Iris pigment epithelial cell (primary cell): ENCODE data around the gene ADPRS.

Experiments
- DNase-seq: peaks from one replicate; pipeline ENCODE4 v3.0.0-alpha.2; 2011; ENCODE audit warnings: low read depth

The ADPRS gene

GRCh38 chr1:36108314-36108713 lies 19.6 kb downstream of the ADPRS start:
- DNase-seq = peak; percentile 83

DNA sequence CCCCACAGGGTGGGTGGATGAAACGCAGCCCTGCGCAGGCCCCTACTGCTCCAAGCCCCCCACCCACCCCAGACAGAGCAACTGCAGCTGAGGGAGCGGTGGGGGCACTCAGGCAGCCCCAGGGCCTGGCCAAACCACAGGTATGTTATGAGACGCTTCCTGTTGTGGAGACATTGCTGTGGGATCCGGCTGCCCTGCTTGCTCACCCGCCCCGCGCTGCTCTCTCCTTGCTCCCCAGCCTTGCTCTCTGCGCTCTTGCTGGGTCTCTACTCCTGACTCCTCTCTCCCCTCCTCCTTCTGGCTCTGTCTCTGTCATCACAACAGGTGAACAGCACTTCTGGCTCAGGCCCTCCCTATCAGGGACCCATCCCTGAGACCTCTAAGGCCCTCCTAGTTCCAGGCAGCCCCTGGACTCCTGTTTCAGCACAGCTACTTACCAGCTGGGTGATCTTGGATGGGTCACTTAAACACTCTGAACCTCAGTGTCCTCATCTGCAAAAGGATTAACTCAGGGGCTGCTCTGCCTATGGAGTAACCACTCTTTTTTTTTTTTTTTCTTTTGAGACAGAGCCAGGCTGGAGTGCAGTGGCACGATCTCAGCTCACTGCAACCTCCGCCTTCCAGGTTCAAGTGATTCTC lies 20.5 kb downstream of the ADPRS start:
- peak; percentile 95 for DNase-seq

DNA sequence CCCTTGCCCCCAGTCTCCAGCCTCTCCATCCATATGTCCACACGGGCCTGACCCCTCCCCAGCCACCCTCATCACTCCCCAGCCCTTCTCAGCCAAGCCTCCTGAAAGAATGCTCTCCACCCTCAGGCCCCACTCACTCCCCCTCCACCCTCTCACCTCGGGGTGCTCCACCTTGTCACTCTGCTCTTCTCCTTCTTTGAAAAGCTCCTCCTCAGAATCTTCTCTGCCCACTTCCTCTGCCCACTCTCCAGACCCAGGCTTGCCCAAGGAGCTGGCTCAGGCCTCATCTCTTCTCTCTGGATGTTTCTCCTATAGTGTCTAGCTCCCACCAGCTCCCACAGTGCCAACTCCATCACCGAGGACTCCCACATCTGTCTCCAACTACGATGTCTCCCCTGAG lies 22.5 kb downstream of the ADPRS start:
- no peak for DNase-seq

DNA sequence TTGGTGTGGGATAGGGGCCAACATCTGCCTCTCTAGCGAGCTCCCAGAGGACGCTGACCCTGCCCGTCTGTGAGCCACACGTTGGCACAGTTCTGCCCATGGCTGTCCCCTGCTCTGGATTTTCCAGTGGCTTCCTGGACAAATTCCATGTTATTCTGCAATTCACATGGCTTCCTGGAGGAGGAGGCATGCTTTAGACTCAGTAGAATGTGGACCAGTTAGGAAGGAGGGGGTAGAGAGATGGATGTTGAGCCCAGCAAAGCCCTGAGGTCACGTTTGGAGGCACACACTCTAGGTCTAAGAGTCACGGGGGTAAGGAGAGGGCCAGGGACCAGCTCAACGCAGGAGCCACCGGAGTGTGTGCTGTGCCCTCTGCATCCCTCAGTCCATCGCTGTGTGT lies 24.1 kb downstream of the ADPRS start:
- DNase-seq = no peak

GRCh38 chr1:36114371-36114770 lies 25.7 kb downstream of the ADPRS start:
- DNase-seq = no peak

DNA sequence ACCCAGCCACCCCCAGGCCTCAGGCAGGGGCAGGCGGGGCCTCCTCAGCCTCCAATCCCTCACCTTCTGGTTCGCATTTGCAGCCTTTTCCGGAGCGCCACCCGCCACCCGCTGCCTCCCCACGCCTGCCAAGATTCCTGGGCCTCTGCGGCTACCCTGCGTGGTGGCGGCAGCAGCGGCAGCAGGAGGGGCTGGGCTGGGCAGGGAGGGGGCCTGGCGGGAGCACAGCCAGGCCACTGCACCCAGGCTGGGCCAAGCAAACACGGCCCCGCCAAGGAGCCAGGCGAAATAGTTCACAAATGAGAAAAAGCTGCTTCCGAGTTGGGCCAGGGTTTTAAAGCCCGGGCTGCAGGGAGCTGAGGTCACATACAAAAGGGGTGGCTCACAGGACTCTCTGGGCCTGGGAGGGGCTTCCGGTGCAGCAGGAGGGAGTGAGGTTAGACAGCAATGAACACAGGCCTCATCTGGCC lies 26.5 kb downstream of the ADPRS start:
- DNase-seq = peak; percentile 72

DNA sequence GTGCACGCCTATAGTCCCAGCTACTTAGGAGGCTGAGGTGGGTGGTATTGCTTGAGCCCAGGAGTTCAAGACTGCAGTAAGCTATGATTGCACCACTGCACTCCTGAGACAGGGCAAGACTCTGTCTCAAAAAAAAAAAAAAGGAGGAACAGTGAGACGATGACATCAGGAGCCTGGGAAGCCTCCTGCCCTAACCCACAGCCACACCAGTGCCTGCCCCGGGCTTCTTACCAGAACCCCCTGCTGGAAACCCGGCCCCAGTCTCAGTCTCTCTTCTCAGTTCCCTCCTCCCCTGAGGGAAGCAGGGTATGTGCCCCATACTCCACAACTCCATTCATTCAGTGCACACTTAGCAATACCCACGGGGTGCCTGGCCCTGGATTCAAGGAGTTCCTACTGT lies 27.2 kb downstream of the ADPRS start:
- DNase-seq = peak; percentile 68

DNA sequence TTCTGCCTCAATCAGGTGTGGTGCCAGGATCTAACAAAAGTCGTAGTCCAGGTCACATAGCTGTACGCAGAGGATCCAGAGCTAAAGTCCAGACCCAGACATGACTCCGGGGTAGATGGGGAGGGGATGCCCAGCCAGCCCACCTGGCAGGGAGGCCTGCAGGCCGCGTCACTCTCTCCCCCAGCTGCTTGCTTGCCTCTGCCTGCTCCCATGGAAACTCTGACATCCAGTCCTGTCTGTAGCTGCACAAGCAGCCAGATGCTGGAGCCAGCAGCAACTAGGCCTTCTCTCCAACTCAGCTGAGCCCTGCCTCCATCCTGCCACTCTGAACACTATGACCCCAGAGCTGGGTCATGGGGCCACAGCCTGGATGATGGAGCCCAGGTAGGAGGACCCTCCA lies 28.2 kb downstream of the ADPRS start:
- no peak for DNase-seq

GRCh38 chr1:36118447-36119204 lies 29.9 kb downstream of the ADPRS start:
- no peak for DNase-seq

GRCh38 chr1:36119456-36119855 lies 30.8 kb downstream of the ADPRS start:
- DNase-seq = no peak

DNA sequence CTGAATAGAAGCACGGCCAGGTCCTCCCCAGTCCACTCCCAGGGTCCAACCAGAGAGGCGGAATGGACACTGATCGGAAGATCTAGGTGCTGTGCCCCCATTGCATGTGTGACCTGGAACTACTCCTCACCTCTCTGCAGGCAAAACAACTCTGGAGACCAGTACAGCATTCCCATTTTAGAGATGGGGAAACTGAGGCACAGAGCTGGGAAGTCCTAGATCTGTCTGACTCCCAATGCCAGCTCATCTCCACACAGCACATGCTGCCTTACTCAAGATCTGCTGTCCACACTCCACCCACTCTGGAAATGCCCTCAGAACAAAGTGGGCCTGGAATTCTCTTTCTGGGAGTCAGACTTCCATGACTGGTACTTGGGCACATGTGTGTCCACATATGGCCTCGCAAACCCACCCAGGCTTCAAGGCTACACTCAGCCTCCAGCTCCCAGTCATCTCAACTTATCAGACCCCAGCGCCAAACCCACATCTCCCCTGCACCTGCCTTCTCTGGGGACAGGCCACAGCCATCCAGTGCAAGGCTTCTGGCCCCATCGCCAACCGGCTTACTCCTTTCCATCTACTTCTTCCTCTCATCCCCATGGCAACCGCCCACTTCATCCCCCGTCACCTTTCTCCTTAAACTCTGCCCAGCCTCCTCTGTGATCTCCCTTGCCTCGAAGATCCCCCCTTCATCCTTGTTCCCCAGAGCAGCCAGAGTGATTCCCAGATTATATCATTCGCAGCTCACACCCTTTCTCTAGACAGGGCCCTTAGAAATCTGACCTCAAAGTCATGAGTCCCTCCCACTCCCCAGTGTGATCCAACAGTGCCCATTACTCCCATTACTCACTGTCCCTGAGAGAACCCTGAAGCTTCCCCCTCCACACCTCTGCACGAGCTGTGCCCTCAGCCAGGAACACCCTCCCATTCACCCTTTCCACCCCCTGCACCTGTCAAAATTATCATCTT lies 33.7 kb downstream of the ADPRS start:
- DNase-seq = no peak

DNA sequence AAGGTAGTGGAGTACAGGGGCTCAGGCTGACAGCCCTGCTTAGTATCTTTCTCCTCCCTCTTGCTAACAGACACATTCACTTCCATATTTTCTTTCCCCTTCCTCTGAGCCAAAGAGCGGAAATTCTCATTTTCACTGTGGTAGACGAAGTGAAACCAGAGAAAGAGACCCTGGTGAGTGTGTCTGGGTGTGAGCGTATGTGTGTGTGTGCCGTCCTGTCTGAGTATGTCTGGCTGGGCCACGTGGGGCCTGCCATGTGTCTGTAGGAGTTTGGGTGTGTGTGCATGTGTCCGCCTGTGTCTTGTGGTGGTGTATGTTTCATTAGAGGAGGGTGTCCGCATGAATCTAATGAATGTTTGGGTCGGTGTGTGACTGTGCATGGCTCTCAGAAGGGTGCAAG lies 34.7 kb downstream of the ADPRS start:
- peak; percentile 51 for DNase-seq

GRCh38 chr1:36124404-36125128 lies 35.9 kb downstream of the ADPRS start:
- no peak for DNase-seq

GRCh38 chr1:36125129-36125991 lies 36.7 kb downstream of the ADPRS start, which contains the start of gene COL8A2:
COL8A2 (minus strand) TSS chr1:36125222; CDS start chr1:36100242, 24,980 bp downstream.
- no peak for DNase-seq

- DNase-seq = no peak
Measured at GRCh38 chr1:36126005-36126716, 37.5 kb downstream of the ADPRS start.

DNA sequence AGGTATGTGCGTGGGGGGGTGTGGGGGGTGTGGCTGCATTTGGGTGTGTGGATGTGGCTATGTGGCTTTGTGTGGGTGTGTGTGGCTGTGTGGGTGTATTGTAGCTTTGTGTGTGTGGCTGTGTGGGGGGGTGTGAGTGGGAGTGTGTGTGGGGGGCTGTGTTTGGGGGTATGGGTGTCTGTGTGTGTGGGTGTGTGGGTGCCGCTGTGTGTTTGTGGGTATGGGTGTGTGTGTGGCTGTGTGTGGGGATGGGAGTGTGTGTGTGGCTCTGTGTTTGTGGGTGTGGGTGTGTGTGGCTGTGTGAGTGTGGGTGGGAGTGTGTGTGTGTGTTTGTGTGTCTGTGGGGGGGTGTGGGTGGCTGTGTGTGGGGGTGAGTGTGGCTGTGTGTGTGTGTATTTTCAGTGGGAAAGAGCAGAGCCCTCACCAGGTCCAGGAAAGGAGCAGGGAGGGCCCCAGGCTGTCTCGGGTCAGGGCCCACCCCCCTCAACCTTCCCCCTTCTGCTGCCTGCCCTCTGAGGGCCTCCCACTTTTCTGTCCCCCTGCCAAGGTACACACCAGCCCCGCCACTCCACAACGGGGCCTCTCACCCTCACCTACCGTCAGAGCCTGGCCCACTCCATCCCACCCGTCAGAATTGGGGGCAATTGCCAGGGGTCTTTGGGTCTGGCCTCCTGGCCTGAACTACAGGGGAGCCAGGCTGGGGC lies 38.3 kb downstream of the ADPRS start:
- no peak for DNase-seq

- DNase-seq = peak; percentile 61
Measured at GRCh38 chr1:36128126-36128904, 39.6 kb downstream of the ADPRS start.

DNA sequence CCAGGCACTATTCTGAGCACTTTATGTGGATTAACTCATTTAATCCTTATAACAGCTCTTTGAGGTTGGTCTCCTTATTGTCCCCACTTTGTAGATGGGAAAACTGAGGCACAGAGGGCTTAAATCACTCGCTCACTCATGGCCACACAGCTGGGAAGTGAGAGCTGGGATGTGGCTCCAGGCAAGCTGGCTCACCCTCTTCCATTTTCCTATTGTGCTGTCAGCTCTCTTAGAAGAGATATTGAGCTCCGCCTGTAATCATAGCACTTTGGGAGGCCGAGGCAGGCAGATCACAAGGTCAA lies 40.2 kb downstream of the ADPRS start:
- no peak for DNase-seq

DNA sequence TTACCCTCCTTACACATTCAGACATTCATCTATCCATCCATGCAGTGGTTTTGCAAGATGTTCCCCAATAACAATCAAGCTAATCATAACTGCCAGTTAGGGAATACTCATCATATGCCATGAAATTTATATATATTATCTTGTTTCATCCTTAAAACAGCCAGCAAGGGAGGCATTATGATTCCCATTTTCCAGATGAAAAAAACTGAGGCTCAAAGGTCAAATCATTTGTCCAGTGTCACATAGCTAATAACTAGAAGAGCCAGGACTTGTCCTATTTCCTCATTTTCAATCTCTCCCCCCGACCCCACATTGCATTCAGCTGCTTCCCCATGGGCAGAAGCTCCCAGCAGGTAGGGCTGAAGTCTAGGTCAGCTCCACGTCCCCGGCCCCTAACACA lies 43.3 kb downstream of the ADPRS start:
- DNase-seq = no peak
